Vagina (tissue), 2 donors: ENCODE results near the gene MAPK1. TPM values are rescaled to one million over a fixed set of nuclear protein-coding genes. Genes with fewer than 3 reads are reported as not detected.

Experiments used
- DNase-seq, 2 donors: peaks; one replicate each; pipeline ENCODE4 v3.0.0-alpha.2; 2017; ENCODE audit errors: extremely low spot score in 2 of 2
- H3K27ac ChIP-seq: fragments of 200-600 bp; sonication (generic); one replicate; pipeline ENCODE4 v1.5.1; 2019
- H3K27me3 ChIP-seq: fragments of 200-600 bp; sonication (generic); one replicate; pipeline ENCODE4 v1.5.1; 2019
- H3K36me3 ChIP-seq, 2 donors: fragments of 200-600 bp; sonication (generic); one replicate each; pipeline ENCODE4 v1.5.1; 2017 to 2019
- H3K4me1 ChIP-seq: fragments of 200-600 bp; sonication (generic); one replicate; pipeline ENCODE4 v1.5.1; 2019
- H3K4me3 ChIP-seq, 2 donors: fragments of 200-600 bp; sonication (generic); 1 replicate in 1 of 2; 2 replicates in 1 of 2; pipeline ENCODE4 v1.5.1; 2016 to 2019
- H3K9me3 ChIP-seq: fragments of 200-600 bp; sonication (generic); one replicate; pipeline ENCODE4 v1.5.1; 2019
- POLR2A ChIP-seq, 2 donors: fragments of 450-650 bp; IDR thresholded peaks; one replicate each; pipeline ENCODE4 v1.6.1; 2017; ENCODE audit warnings: antibody characterized with exemption in 2 of 2, mild to moderate bottlenecking in 2 of 2, moderate library complexity in 2 of 2
- POLR2AphosphoS5 ChIP-seq, 2 donors: sonication (generic); formaldehyde crosslinking; IDR thresholded peaks; one replicate each; pipeline ENCODE4 v1.9.0; 2017; ENCODE audit warnings: antibody characterized with exemption in 2 of 2, mild to moderate bottlenecking in 2 of 2, low read depth in 1 of 2; ENCODE audit not compliant: insufficient read depth in 1 of 2
- intact Hi-C: fragments of 100-400 bp; cut with DNase I; formaldehyde crosslinking; loops from one replicate; pipeline ENCODE4 v1.15.1; 2023
- small RNA-seq: library from RNA; depleted of rRNA; stranded (forward); fragments of <200 nt; gene quantifications from one replicate; pipeline ENCODE3, GENCODE V24; 2016
- total RNA-seq: library from RNA; depleted of rRNA; stranded (reverse); fragments of >200 nt; gene quantifications from one replicate; pipeline ENCODE4 v1.2.3, GENCODE V29; 2016
- TF ChIP-seq, protein P1 (sequence below), 3 experiments: fragments of 450-650 bp in 2 of 3; fragments of 200-600 bp in 1 of 3; sonication (generic) in 1 of 3; IDR thresholded peaks; one replicate each; pipeline ENCODE4 v1.5.1; 2017 to 2019; ENCODE audit warnings: antibody characterized with exemption in 3 of 3, mild to moderate bottlenecking in 2 of 3, moderate library complexity in 2 of 3

MAPK1 gene
- total RNA-seq, 1 donor from 2014 or later = 44.9 TPM

DNA sequence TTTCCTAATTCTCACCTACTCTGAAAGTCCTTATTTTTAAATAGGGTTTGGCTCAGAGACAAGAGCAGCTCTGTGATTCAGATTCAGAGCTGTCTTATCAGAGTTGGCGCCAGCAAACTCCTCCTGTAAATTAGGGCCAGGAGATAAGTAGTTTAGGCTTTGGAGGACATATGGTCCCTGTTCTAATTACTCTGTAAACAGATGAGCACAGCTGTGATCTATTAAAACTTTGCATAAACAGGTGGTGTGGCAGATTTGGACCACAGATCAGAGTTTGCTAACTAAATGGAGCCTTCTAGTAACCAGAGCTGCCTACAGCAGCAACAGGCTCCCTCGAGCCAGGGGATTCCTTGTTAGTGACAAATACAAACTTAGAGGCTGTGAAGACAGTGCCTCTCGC lies 159.8 kb downstream of the MAPK1 start:
- no peaks in the 10 kb centered on the region for H3K27me3 ChIP-seq
- no peak for DNase-seq
- intact Hi-C loops = no loop called here

More for the DNA sequence above, 159.8 kb downstream of the MAPK1 start:
- Histone ChIP-seq H3K36me3 (no peaks in the 10 kb centered on the region), H3K4me1 (no peaks in the 10 kb centered on the region), H3K9me3 (no peaks in the 10 kb centered on the region), H3K4me3 (no peak overlapping the region), H3K27ac (no peak overlapping the region)
- TF ChIP-seq POLR2A (IDR thresholded peaks at IDR 0.05) (no peak), POLR2AphosphoS5 (IDR thresholded peaks at IDR 0.05; ENCODE audit: insufficient read depth in 1 of 2, low read depth in 1 of 2) (no peak)
- TF ChIP-seq, protein P1, sequence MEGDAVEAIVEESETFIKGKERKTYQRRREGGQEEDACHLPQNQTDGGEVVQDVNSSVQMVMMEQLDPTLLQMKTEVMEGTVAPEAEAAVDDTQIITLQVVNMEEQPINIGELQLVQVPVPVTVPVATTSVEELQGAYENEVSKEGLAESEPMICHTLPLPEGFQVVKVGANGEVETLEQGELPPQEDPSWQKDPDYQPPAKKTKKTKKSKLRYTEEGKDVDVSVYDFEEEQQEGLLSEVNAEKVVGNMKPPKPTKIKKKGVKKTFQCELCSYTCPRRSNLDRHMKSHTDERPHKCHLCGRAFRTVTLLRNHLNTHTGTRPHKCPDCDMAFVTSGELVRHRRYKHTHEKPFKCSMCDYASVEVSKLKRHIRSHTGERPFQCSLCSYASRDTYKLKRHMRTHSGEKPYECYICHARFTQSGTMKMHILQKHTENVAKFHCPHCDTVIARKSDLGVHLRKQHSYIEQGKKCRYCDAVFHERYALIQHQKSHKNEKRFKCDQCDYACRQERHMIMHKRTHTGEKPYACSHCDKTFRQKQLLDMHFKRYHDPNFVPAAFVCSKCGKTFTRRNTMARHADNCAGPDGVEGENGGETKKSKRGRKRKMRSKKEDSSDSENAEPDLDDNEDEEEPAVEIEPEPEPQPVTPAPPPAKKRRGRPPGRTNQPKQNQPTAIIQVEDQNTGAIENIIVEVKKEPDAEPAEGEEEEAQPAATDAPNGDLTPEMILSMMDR (IDR thresholded peaks at IDR 0.05) = no peak

Small RNAs within 50 kb of the gene (small RNA-seq; reads per million reads assigned to genes)
- gene RN7SL280P (not detected), gene RNA5SP493 (not detected)

Other genes with a start within 250 kb of the MAPK1 start
- 22.6 TPM for gene YDJC, start 237.6 kb downstream of the MAPK1 start, total RNA-seq
- gene CCDC116, start 234.9 kb downstream of the MAPK1 start, total RNA-seq = not detected
- gene SDF2L1, start 225.3 kb downstream of the MAPK1 start, total RNA-seq = 33.9 TPM
- 44.7 TPM for gene PPIL2, start 201.6 kb downstream of the MAPK1 start, total RNA-seq
- gene YPEL1, start 131.9 kb downstream of the MAPK1 start, total RNA-seq = 4.9 TPM
- 35.6 TPM for gene PPM1F, start 85.2 kb upstream of the MAPK1 start, total RNA-seq
- 42.7 TPM for gene TOP3B, start 115.1 kb upstream of the MAPK1 start, total RNA-seq